Epithelial cell of prostate (primary cell): ENCODE measurements around the gene CREBL2.
"Not testable (repeated sequence)": the region's sequence is repeated elsewhere in the genome, so short reads cannot be mapped to it uniquely, and the experiment has no call there.

ENCODE experiments used
- DNase-seq: peaks from one replicate; pipeline ENCODE4 v3.0.0-alpha.2; 2011; ENCODE audit warnings: low read depth, low spot score
- H3K27ac ChIP-seq: fragments of 450-650 bp; 2 replicates; pipeline ENCODE4 v1.5.1; 2017; ENCODE audit warnings: mild to moderate bottlenecking

CREBL2 gene

GRCh38 chr12:12628013-12628412, 16.3 kb downstream of the CREBL2 start:
- no peak overlapping the region for H3K27ac ChIP-seq
- DNase-seq, result no peak

- no peak overlapping the region for H3K27ac ChIP-seq
- no peak for DNase-seq
These were observed 19.2 kb downstream of the CREBL2 start for GRCh38 chr12:12630850-12631249.

- no peak for DNase-seq
- H3K27ac ChIP-seq, result no peak overlapping the region
These were observed 24.0 kb downstream of the CREBL2 start for GRCh38 chr12:12635651-12636050.

- H3K27ac ChIP-seq, result peak overlapping the region; percentile 45
- no peak for DNase-seq
These were observed 25.0 kb downstream of the CREBL2 start for GRCh38 chr12:12636641-12637040.

GRCh38 chr12:12639995-12640394, 28.3 kb downstream of the CREBL2 start:
- not testable (repeated sequence) for DNase-seq, H3K27ac ChIP-seq

GRCh38 chr12:12641650-12642049, 30.0 kb downstream of the CREBL2 start:
- H3K27ac ChIP-seq, result no peak overlapping the region
- no peak for DNase-seq

GRCh38 chr12:12642916-12643315, 31.2 kb downstream of the CREBL2 start:
- DNase-seq, result no peak
- H3K27ac ChIP-seq, result no peak overlapping the region

GRCh38 chr12:12645485-12645884, 33.8 kb downstream of the CREBL2 start:
- no peak for DNase-seq
- H3K27ac ChIP-seq, result no peak overlapping the region

- not testable (repeated sequence) for H3K27ac ChIP-seq, DNase-seq
These were observed 34.3 kb downstream of the CREBL2 start for GRCh38 chr12:12645968-12646367.

GRCh38 chr12:12646483-12647072, 34.9 kb downstream of the CREBL2 start:
- no peak overlapping the region for H3K27ac ChIP-seq
- DNase-seq, result no peak

- H3K27ac ChIP-seq, result no peak overlapping the region
- DNase-seq, result no peak
These were observed 36.6 kb downstream of the CREBL2 start for GRCh38 chr12:12648284-12648683.

GRCh38 chr12:12648951-12649650, 37.4 kb downstream of the CREBL2 start:
- no peak overlapping the region for H3K27ac ChIP-seq
- no peak for DNase-seq

GRCh38 chr12:12651752-12652151, 40.1 kb downstream of the CREBL2 start:
- no peak for DNase-seq
- H3K27ac ChIP-seq, result no peak overlapping the region

- H3K27ac ChIP-seq, DNase-seq: not testable (repeated sequence)
These were observed 41.0 kb downstream of the CREBL2 start for GRCh38 chr12:12652704-12653103.

- no peak for DNase-seq
These were observed 42.2 kb downstream of the CREBL2 start for GRCh38 chr12:12653922-12654321.

GRCh38 chr12:12654691-12655460, 43.2 kb downstream of the CREBL2 start:
- H3K27ac ChIP-seq, result no peak overlapping the region
- no peak for DNase-seq

More at GRCh38 chr12:12653922-12654321, 42.2 kb downstream of the CREBL2 start:
- no peak overlapping the region for H3K27ac ChIP-seq

GRCh38 chr12:12660201-12660600, 48.5 kb downstream of the CREBL2 start:
- H3K27ac ChIP-seq, result no peak overlapping the region
- DNase-seq, result no peak

GRCh38 chr12:12661086-12661856, 49.6 kb downstream of the CREBL2 start:
- DNase-seq, result no peak

GRCh38 chr12:12663644-12664294, 52.1 kb downstream of the CREBL2 start:
- H3K27ac ChIP-seq, result no peak overlapping the region
- DNase-seq, result no peak

More at GRCh38 chr12:12661086-12661856, 49.6 kb downstream of the CREBL2 start:
- H3K27ac ChIP-seq, result no peak overlapping the region

GRCh38 chr12:12665194-12665593, 53.5 kb downstream of the CREBL2 start:
- no peak for DNase-seq
- no peak overlapping the region for H3K27ac ChIP-seq
